Choroid plexus epithelial cell (primary cell): ENCODE data around the gene DISP2.

ENCODE experiments used
- DNase-seq: peaks from one replicate; pipeline ENCODE4 v3.0.0-alpha.2; 2010; ENCODE audit warnings: low read depth
- H3K4me3 ChIP-seq: 2 replicates; pipeline ENCODE4 v1.5.1; 2011; ENCODE audit warnings: low read depth, mild to moderate bottlenecking, control low read depth, low read length, moderate library complexity
- CTCF ChIP-seq: conservative IDR thresholded peaks from 2 replicates; pipeline ENCODE4 v1.5.1; 2011; ENCODE audit warnings: low read depth, mild to moderate bottlenecking, control low read depth, inconsistent platforms, low read length, moderate library complexity

DISP2 gene

GRCh38 chr15:40407330-40407990 is 49.4 kb downstream of the DISP2 start:
- DNase-seq: no peak
- H3K4me3 ChIP-seq: no peak overlapping the region
- TF ChIP-seq CTCF: no peak

GRCh38 chr15:40409366-40409765 is 51.3 kb downstream of the DISP2 start:
- no peak for DNase-seq
- no peak overlapping the region for H3K4me3 ChIP-seq
- TF ChIP-seq CTCF: no peak

- H3K4me3 ChIP-seq: no peak overlapping the region
- DNase-seq: no peak
- TF ChIP-seq CTCF: no peak
These were observed 52.5 kb downstream of the DISP2 start for GRCh38 chr15:40410476-40410875.

- no peak for TF ChIP-seq CTCF
- H3K4me3 ChIP-seq: no peak overlapping the region
These were observed 54.2 kb downstream of the DISP2 start for GRCh38 chr15:40412095-40412759.

GRCh38 chr15:40413036-40413435 is 55.0 kb downstream of the DISP2 start:
- no peak for DNase-seq
- H3K4me3 ChIP-seq: no peak overlapping the region

More at GRCh38 chr15:40412095-40412759, 54.2 kb downstream of the DISP2 start:
- no peak for DNase-seq

GRCh38 chr15:40414816-40415215 is 56.8 kb downstream of the DISP2 start:
- TF ChIP-seq CTCF: no peak

More at GRCh38 chr15:40413036-40413435, 55.0 kb downstream of the DISP2 start:
- no peak for TF ChIP-seq CTCF

GRCh38 chr15:40415226-40415625 is 57.2 kb downstream of the DISP2 start:
- no peak for DNase-seq
- no peak overlapping the region for H3K4me3 ChIP-seq
- TF ChIP-seq CTCF: no peak

More at GRCh38 chr15:40414816-40415215, 56.8 kb downstream of the DISP2 start:
- no peak for DNase-seq
- H3K4me3 ChIP-seq: no peak overlapping the region
